HG03378 (cell line): ENCODE results near the gene PTPN14.

Experiments
- ATAC-seq: cut with Tn5 transposase; IDR thresholded peaks from one replicate; pipeline ENCODE4 v1.9.1; 2021; ENCODE audit warnings: mild to moderate bottlenecking, moderate library complexity; ENCODE audit not compliant: unreplicated experiment

PTPN14 gene

DNA sequence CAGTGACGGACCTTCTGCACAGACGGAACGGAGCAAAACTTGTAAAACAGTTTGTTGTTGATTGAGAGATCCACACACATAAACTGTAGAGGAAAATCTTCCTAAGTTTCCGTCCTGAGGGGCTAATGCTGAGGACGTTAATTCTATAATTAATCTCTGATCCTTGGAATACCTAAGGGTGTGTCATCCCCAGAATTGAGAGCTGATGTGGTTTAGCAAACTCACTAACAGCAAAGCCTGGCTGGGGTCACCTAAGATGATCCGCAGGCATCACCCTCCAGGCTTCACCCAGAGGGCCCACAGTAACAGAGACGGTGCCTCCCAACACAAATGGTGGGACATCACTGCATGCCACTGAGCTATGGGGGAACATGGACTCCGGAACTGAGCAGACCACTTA is 172.9 kb downstream of the PTPN14 start:
- no peak for ATAC-seq

DNA sequence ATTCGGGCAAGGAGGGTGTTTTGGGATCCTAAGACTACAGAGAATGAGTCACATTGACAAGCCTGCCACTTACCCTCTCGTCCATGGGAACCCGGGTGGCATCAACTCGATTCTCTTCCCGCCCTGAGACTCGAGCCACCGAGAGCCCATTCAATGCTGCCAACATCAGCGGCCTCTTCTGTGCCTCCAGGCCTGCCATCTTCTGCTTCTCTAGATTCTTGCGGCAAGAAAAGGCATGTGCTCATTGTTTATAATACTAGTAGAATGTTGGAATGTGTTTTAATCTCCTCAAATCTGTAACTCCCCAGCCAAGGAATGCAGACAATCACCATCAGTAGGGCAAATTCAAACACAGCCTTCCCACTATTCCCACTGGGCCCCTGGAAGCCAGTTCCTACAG is 173.5 kb downstream of the PTPN14 start:
- ATAC-seq, result no peak

DNA sequence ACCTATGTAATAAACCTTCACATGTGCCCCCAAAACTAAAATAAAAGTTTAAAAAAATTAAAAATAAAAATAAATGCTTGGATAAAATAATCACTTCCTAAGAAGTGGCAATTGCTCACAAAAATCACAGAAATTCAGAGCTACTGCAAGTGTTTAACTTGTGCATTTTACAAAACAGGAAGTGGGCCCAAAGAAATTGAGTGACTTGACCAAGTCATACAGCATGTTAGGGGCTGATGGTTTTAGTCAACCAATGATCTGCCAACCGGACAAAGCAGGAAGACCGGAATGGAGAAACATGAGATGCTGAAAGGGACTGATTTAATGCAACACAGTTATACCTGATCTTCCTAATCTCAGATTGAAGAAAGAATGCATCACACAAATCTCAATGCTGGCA is 173.9 kb downstream of the PTPN14 start:
- no peak for ATAC-seq

DNA sequence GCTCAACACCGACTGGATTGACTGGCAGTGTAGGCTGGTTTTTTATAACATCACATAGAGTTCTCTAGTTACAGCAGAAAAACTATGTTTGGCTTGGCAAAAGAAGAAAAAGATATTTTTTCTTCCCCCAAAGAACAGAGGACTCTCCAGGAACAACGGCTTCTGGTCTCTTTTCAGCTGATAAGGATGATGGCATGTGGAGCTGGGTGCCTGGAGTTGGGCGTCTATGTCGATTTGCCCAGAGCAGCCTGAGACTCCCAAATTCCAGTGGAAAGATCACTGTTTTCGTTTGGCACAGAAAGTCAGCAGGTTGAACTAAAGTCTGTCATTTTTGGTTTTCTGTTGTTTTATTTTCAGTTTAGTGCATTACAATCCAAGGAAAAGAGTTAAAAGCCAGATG is 179.3 kb downstream of the PTPN14 start:
- ATAC-seq, result no peak

DNA sequence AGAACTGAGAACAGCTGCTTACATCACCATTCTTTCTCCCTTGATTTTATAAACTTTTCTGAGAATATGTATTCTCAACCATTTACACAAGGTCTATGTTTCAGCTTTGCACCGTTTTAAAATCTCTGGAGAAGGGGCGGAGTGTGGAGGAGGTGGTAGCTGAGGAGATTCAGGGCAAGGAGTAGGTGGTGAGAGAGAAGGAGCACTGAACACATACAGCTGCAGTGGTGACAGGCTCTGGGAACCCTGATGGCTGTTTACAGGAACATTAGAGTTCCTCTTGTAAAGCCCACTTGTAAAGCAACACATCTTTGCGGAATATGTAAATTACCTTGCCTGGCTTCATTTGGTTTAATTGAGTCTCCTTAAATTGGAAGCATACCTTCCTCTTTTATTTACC is 180.8 kb downstream of the PTPN14 start:
- ATAC-seq, result no peak

DNA sequence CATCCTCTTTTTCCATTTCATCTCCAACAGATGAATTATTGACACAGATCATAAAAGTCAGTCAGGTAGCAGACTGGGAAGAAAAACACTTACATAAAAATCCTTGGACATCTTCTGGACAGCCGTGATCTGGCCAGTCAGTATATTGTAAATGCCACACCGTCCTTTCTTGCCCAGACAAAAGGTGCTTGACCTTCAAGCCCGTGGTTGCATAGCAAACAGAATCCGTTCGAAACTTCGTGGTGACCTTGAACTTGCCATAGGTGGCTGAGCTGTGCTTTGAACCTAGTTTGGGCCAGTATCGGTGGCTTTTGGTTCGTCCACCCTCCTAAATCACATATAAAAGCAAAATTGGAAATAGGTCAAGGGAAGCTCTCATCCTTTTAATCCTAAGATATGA is 182.0 kb downstream of the PTPN14 start:
- no peak for ATAC-seq

DNA sequence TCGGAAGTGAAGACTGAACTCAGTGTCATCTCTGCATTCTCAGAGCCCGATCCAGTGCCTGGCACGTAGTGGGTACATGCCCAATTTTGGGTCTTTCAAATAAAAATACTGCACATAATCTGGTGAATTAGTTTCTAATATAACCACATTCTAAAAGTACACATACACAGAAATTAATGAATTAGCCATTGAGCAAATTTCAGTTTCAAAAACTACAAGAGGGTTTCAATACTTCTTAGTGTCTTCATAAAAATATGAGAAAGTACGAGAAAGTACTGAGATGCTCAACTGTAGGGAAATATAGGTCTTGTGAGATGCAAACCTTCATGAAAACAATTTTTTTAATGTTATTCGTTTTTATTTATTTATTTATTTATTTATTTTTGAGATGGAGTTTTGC is 183.6 kb downstream of the PTPN14 start:
- no peak for ATAC-seq

DNA sequence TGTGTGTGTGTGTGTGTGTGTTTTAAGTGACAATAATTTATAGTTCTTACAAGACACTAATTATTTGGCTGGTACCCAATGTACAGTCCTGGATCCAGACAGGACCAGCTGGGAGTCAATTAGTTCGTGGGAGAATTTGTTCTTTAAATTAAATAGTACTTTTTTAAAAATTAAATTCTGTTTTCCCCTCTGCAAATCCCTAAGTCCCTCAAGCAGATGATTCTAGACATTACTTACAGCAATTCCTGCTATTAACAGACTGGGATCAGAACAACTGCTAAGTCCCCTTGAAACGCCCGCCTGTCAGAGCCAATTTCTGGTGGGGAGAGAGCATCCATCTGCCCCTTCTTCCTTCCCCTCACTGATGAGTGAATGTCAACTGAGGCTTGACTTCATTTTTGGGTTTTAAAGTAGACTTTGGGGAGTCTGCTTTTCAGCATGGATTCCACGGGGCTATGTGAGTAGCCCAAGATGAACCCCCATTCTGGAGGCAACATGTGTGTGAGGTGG is 186.6 kb downstream of the PTPN14 start:
- no peak for ATAC-seq

DNA sequence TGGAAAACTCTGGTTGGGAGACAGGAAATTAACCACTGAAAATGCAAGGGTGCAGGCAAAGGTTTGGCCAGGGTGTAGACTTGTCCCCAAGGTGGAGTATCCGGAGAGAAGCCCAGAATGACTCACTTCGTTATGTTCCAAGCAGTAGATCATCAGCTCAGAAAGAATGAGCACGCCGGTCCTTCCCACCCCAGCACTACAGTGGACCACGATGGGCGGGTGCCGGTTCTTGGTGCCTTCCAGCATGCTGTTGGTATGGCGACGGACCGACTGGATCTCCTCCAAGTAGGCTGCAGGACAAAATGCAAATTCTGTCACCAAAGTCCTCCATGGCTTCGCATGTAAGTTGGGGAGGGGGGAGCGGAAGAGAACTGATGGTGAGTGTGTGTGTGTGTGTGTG is 187.0 kb downstream of the PTPN14 start:
- ATAC-seq, result no peak

DNA sequence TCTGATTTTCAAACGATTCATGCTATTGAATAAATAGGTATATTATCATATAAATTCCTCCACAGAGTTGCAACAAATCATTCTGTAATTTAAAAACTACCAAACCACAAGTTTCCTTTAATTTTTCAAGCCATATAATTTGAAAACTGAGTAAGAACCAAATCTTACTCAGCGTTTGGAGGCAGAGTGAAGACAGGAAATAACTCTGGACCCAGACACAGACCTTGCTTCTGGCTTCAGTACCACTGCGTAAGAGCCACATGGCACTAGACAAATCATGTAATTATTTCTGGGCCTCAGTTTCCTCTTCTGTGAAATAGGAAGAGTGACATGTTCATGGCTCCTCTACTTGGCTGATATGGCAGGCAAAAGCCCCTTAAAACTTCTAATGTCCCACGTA is 188.0 kb downstream of the PTPN14 start:
- ATAC-seq, result no peak

DNA sequence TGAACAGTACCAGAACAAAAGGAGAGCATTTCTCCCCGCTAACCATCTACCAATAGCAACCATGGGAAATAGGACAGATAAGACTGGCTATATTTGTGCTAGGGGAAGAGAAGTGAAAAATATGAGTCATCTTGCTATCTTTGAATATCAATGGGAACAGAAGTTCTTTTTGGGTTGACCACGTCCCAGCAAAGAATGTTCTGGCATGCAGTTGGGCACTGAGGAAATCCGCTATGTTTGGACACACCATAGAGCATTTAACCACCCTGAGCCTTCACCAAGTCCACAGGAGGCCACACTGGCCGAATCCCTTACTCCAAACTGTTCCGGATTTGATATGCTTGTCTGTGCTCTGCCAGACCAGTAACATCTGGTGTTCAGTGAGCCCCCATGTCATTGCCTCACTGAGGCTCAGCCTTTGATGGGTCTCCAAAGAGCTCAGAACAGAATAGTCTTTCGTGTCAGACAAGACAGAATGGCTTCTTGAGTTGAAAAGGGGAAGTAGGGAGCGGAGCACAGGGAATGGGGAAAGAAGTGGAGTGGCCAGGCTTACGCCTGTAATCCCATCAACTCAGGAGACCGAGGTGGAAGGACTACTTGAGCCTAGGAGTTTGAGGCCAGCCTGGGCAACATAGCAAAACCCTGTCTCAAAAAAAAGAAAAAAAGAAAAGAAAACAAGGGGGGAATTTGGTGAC is 189.1 kb downstream of the PTPN14 start:
- ATAC-seq, result no peak

DNA sequence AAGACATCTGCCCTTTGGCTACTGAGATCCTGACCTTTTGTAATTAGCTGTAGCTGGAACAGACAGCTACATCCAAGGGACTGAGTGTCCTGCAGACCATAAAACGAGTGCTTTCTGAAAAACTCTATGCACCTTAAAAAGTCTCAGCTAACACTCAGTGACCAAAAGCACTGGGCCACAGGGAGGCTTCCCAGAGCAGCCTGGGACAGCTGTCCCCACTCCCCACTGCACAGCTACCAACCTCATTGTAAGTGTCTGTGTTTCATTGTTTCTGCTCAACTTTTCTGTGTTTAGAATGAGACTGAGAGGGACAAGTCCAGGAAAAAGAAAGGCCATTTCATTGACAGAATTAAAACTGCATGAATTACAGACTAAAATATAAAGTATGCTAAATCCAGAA is 189.8 kb downstream of the PTPN14 start:
- ATAC-seq, result no peak

DNA sequence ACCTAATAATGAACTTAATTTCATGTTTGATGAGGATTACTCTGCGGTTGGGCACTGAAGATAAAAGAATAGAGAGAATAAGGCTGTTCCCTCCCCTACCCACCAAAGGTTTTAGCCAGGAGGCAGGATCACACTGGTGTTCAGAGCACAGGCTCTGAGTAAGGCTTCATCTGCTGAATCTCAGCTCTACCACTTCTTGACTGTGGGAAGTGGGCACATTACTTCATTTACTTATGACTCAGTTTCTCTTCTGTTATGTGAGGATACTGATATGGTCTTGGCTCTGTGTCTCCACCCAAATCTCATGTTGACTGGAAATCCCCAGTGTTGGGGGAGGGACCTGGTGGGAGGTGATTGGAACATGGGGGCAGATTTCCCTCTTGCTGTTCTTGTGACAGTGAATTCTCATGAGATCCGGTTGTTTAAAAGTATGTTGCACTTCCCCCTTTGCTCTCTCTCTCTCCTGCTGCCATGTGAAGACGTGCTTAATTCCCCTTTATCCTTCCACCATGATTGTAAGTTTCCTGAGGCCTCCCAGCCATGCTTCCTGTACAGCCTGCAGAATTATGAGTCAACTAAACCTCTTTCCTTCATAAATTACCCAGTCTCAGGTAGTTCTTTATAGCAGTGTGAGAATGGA is 190.8 kb downstream of the PTPN14 start:
- no peak for ATAC-seq

DNA sequence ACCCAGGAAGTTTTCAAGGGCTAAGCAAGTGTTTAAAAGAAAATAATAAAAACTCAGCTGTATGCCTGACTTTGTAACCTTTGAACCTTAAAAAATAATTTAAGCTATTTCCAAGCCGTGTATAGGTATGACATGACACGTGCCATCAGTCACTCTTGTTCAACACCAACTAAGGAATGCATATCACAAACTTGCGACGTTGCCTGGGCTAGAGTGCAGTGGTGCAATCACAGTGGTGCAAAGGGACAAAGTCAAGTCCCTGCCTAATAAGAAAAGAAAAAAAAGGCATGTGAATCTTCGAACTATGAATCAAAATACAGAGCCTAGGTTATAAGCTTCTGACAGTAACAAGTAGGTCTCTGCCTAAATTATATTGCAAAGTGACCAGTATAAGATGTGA is 191.3 kb downstream of the PTPN14 start:
- ATAC-seq, result no peak

DNA sequence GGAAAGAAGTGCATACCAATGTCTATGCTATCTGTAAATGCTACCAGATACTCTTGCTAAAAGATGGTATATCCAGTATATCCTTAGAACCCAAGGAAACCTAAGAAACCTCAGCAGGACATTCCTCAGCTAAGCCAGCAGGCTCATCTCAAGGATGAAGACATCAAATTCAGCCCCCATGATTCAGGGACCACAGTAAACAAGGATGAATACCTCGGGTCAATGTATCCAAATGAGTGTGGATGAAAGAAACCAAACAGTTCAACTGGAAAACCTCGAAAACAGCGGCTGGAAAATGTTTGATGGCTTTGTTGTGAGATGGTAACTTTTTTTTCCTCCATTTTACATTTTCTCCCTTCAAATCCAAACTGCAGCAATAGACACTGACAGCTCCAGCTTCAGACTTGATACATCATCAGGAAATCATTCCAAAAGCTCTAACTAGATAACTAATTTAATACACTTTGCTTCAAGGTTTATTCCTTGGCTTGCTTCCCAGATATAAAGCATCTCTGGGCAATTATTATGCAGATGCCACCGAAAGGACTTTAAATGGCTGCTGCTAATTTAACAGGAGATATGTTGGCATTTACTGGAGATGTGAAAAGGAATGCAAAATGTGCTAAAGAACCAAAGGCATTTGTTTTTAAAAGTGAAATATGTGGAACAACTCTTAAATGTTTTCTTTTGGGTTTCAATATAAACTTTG is 196.8 kb downstream of the PTPN14 start:
- no peak for ATAC-seq

DNA sequence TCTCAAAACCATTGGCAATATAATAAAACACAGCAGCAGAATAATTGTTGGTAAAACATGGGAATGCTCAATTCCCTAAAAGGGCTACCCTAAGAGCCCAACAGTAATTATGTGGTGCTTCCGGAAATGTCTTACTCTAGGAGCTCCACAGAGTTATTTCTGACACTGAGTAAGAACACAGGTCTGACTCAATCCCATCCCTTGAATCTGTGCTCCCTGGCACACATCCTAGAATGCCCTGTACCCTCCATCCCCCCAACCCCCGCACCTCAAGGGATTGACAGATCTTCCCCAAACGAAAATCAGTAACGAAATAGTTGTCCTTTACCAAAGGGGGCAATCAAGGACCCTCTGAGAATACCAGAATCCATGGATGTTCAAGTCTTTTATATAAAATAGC is 198.6 kb downstream of the PTPN14 start:
- ATAC-seq, result no peak

DNA sequence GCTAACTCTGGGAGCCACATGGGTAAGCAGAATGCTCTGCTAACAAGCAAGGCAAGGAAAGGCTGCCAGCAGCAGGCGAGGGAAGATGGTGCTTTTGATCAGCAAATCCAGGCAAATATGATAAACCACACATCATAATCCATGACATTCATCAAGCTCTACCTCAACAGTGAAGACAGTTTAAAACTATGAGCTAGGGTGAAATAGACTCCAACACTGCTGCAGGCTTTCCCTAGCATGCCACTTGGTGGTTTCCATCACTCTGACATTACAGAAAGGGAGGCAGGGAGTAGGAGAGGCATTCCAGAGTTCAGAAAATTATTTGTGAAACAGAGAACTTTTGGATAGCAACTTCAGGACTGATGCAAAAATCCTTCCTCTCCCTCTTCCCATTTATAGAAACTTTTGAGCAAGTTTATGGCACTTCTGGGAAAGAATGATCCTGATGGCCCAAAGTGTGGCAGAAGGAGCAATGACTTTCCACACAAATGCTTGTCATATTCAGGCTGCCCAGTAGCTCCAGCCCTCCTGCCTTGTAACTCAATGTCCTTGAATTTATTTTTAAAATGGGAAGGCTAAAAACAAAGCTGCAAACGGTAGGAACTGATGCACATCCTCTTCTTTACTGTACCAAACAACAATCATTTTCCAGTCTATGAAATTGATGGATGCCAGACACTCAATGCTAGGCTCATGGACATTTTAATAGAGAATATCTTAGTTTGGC is 199.7 kb downstream of the PTPN14 start:
- ATAC-seq, result no peak

DNA sequence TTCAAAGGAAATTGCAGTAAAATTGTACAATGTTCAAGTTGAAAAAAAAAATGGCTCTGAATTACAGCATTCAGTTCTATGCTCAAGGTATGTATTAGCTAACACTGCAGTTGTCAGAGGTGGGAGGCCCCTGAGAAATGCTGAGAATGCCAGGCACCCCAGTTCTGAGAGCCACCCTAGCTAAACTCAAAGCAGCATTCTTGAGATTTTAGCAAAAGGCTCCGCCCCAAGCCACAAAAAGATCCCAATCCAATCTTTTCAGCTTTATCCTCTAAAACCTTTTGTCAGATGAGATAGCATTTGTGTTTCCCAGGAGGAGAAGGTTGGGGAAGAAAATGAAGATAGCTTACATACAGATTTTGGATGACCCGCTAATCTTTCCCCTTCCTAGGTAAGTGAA is 201.6 kb downstream of the PTPN14 start:
- no peak for ATAC-seq

DNA sequence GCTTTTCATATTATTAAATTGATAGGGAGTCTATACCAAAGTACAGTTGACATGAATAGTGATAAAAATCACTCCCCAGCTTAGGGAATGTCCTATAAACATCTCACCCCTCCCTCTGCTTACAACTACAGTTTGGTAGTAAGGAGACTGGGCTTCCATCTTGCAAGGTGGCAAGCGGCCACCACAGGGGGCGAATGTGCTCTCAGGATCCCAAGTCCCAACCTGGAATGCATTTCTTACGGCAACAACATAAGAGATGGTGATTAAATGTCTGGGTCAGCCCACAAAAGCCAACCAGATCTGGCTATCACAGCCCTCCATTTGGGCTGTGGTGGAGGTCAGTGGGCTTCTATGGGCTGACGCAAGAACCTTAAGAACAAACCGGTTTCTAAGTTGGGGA is 202.4 kb downstream of the PTPN14 start:
- no peak for ATAC-seq

DNA sequence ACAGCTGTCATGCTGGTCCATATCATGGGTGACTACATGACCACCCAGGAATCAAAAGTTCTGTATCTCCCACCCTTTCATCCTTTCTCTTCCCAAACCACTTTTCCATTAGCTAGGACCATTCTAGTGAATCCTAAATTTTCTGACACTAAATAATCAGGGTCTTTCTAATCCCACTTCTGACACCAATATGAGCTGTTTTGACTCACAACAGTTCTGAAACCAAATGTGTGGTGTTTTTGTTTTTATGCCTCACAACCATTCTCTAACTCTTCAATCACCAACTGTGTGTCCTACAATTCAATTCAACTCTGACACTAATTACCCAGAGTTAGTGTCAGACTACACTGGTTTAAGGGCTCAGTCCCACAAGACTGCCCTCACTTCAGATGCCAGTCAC is 206.5 kb downstream of the PTPN14 start:
- ATAC-seq, result no peak

DNA sequence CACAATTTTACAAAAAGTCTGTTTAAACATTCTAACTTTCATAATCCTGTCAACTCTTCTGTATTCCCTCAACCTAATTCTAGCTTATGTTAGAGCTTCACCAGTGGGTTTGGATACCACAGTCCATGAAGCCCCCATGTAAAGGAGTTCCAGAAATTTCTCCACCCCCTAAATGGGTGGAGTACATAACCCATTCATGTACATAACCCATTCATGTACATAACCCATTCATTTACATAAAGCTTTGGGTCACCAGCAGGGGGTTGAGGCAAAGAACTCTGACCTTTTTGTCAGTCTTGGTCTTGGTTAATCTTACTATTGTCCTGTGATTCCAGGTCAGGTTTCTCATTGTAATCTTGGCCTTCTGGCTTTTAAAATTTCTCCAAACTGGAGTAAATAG is 208.9 kb downstream of the PTPN14 start:
- ATAC-seq, result no peak

DNA sequence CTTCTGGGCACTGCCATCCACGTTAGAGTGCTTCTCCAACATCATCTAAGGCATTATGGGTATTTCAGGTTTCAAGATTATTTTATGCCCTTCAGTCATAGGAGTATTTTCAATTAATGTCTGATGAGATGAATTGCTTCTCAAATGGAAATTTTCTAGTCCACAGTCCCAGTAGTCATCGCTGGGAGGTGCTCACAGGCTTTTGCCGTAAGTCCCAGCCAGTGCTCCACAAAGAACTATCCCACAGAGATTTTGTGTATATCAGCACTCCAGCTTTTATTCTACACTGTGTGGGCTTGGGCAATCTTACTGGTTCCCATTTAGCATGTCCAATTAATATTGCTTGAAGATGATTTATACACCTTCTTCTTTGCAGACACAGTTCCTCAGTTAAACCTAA is 209.5 kb downstream of the PTPN14 start:
- ATAC-seq, result no peak
